Stimulated activated naive CD8-positive, alpha-beta T cell treated with anti-CD3 and anti-CD28 coated beads, Interleukin-15, Interleukin-2, amounts not matched to agents 100 ng/mL and 50 ng/mL, for 24 hours (primary cell): ENCODE results near the gene PDE1A.

Source experiments
- H3K27ac Mint-ChIP-seq: one replicate; pipeline ENCODE4 v1.8.0; 2021; ENCODE audit warnings: mild to moderate bottlenecking, mixed read lengths
- H3K27me3 Mint-ChIP-seq: one replicate; pipeline ENCODE4 v1.8.0; 2021; ENCODE audit warnings: mixed read lengths
- H3K36me3 Mint-ChIP-seq: one replicate; pipeline ENCODE4 v1.8.0; 2021; ENCODE audit warnings: low read depth, mixed read lengths
- H3K4me1 Mint-ChIP-seq: one replicate; pipeline ENCODE4 v1.8.0; 2021; ENCODE audit warnings: low read depth, mixed read lengths
- H3K4me3 Mint-ChIP-seq: one replicate; pipeline ENCODE4 v1.8.0; 2021; ENCODE audit warnings: mild to moderate bottlenecking, mixed read lengths
- H3K9me3 Mint-ChIP-seq: one replicate; pipeline ENCODE4 v1.8.0; 2021; ENCODE audit warnings: mixed read lengths

PDE1A gene

GRCh38 chr2:182426918-182427240 is at the start of gene PDE1A:
PDE1A (minus strand) TSS chr2:182427036.
- no peaks in the 10 kb centered on the region for H3K4me1 Mint-ChIP-seq
- H3K9me3 Mint-ChIP-seq, result peaks cover 8% of the 10 kb centered on the region
- H3K27me3 Mint-ChIP-seq, result no peaks in the 10 kb centered on the region
- no peak within 1 kb of the TSS for H3K27ac Mint-ChIP-seq
- H3K36me3 Mint-ChIP-seq, result no peaks in the 10 kb centered on the region
- no peak within 1 kb of the TSS for H3K4me3 Mint-ChIP-seq

- Mint-ChIP-seq H3K9me3 (peaks cover 13% of the 10 kb centered on the region), H3K27me3 (no peaks in the 10 kb centered on the region), H3K36me3 (no peaks in the 10 kb centered on the region), H3K4me3 (no peak overlapping the region), H3K4me1 (no peaks in the 10 kb centered on the region), H3K27ac (no peak overlapping the region)
Measured at GRCh38 chr2:182473635-182474034, 46.8 kb upstream of the PDE1A start.

GRCh38 chr2:182463760-182464159 is 36.9 kb upstream of the PDE1A start:
- Mint-ChIP-seq H3K27me3 (no peaks in the 10 kb centered on the region), H3K4me1 (no peaks in the 10 kb centered on the region), H3K9me3 (no peaks in the 10 kb centered on the region), H3K4me3 (no peak overlapping the region), H3K27ac (no peak overlapping the region), H3K36me3 (no peaks in the 10 kb centered on the region)

GRCh38 chr2:182456784-182457183 is 29.9 kb upstream of the PDE1A start:
- Mint-ChIP-seq H3K36me3 (no peaks in the 10 kb centered on the region), H3K9me3 (peaks cover 1% of the 10 kb centered on the region), H3K27ac (no peak overlapping the region), H3K4me3 (no peak overlapping the region), H3K27me3 (no peaks in the 10 kb centered on the region), H3K4me1 (no peaks in the 10 kb centered on the region)

DNA sequence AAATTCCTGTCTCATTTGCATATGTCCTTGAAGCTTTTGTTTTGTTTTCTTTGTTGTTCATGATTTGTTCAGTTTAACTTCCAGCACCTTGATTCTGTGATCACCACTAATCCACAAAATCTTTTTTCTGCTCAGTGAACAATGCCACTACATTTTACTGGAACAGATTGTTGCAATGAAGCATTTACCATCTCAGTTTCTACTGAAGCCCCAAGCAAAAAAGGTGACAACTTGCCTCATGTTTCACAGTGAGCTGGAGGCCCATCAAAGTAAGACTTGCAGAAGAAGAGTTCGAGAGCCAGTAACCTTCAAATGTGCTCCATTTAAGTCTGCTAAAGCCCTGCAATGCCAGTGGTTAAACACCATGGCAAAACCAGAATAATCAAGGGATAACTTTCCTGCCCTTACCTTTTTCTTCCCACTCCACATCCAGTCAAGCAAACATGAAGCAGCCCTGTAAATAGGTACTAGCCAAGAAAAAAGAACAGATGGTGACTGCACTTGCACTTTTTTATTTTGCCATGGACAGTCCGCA is 25.7 kb upstream of the PDE1A start:
- H3K36me3 Mint-ChIP-seq, result no peaks in the 10 kb centered on the region
- H3K27me3 Mint-ChIP-seq, result no peaks in the 10 kb centered on the region
- H3K4me3 Mint-ChIP-seq, result no peak overlapping the region
- no peak overlapping the region for H3K27ac Mint-ChIP-seq
- H3K4me1 Mint-ChIP-seq, result no peaks in the 10 kb centered on the region
- peaks cover 3% of the 10 kb centered on the region for H3K9me3 Mint-ChIP-seq

GRCh38 chr2:182448371-182448770 is 21.5 kb upstream of the PDE1A start:
- no peaks in the 10 kb centered on the region for H3K36me3 Mint-ChIP-seq
- H3K4me1 Mint-ChIP-seq, result no peaks in the 10 kb centered on the region
- H3K9me3 Mint-ChIP-seq, result peaks cover 3% of the 10 kb centered on the region
- no peak overlapping the region for H3K27ac Mint-ChIP-seq
- H3K27me3 Mint-ChIP-seq, result no peaks in the 10 kb centered on the region
- no peak overlapping the region for H3K4me3 Mint-ChIP-seq

GRCh38 chr2:182447863-182448262 is 21.0 kb upstream of the PDE1A start:
- Mint-ChIP-seq H3K27me3 (no peaks in the 10 kb centered on the region), H3K9me3 (peaks cover 3% of the 10 kb centered on the region), H3K4me3 (no peak overlapping the region), H3K36me3 (no peaks in the 10 kb centered on the region), H3K27ac (no peak overlapping the region), H3K4me1 (no peaks in the 10 kb centered on the region)

DNA sequence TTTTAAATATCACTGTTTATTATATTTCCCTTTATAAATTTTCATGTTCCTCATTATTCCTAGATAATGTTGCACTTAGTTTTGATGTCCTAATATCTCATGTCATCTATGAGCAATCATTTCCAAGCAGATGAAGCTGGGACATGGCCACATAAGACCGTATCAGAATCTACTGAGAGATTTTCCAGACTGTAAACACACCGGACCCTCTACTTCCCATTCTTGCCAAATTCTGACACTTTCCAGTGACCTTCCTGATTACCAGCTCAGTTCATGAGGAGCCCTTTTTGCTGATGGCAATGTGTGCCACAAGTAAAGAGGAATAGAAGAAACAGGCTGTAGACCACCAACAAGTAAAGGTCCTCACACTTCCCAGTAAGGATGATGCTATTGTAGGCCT is 20.3 kb upstream of the PDE1A start:
- Mint-ChIP-seq H3K27me3 (no peaks in the 10 kb centered on the region), H3K27ac (no peak overlapping the region), H3K4me1 (no peaks in the 10 kb centered on the region), H3K9me3 (peaks cover 3% of the 10 kb centered on the region), H3K36me3 (no peaks in the 10 kb centered on the region), H3K4me3 (no peak overlapping the region)

- Mint-ChIP-seq H3K9me3 (no peaks in the 10 kb centered on the region), H3K27ac (no peak overlapping the region), H3K4me3 (no peak overlapping the region), H3K36me3 (no peaks in the 10 kb centered on the region), H3K4me1 (no peaks in the 10 kb centered on the region), H3K27me3 (no peaks in the 10 kb centered on the region)
Measured at GRCh38 chr2:182446087-182446486, 19.3 kb upstream of the PDE1A start.

DNA sequence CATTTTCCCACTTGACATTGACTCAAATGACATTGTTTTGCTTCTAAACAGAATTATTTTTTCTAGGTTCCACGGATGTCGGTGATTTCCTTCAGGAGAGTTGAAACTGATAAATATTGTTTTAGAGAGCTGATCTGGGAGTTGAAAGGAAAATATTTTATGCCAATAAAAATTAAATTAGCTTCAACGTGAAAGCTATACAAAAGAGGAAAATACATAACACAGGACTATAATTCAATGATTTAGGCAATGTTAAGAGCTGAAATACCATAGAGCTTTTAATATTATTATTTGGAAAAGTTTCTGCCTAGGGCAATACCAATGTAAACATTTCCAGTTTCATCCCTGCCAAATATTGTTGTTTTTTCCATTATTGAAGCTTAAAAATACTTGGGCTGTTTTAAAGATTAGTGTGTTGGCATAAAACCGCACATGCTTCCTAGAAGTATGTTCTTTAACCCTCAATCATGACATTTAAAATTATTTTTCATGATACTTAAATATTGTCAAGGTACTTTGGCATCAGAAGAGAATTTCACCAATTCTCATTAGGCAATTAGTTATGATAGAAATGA is 18.6 kb upstream of the PDE1A start:
- H3K27me3 Mint-ChIP-seq, result no peaks in the 10 kb centered on the region
- no peaks in the 10 kb centered on the region for H3K4me1 Mint-ChIP-seq
- no peaks in the 10 kb centered on the region for H3K36me3 Mint-ChIP-seq
- H3K4me3 Mint-ChIP-seq, result no peak overlapping the region
- no peaks in the 10 kb centered on the region for H3K9me3 Mint-ChIP-seq
- H3K27ac Mint-ChIP-seq, result no peak overlapping the region

DNA sequence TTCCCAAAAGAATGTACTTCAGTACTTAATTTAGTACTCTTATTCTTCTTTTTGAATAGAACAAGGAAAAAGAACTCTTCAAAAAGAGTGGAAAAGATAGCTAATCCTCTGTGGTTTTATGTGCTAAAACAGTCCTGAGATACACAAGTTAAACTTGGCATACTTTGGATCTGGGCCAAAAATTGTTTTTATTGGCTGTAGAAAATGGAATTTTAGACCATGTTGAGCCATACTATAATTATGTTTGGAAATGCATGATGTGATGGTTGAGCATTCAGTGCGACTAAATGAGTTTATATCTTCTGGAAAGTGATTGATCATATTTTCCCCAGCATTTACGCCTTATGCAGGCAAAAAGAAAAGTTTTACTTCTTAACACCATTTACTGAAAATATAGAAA is 18.0 kb upstream of the PDE1A start:
- Mint-ChIP-seq H3K27me3 (no peaks in the 10 kb centered on the region), H3K27ac (no peak overlapping the region), H3K36me3 (no peaks in the 10 kb centered on the region), H3K4me1 (no peaks in the 10 kb centered on the region), H3K4me3 (no peak overlapping the region), H3K9me3 (no peaks in the 10 kb centered on the region)

DNA sequence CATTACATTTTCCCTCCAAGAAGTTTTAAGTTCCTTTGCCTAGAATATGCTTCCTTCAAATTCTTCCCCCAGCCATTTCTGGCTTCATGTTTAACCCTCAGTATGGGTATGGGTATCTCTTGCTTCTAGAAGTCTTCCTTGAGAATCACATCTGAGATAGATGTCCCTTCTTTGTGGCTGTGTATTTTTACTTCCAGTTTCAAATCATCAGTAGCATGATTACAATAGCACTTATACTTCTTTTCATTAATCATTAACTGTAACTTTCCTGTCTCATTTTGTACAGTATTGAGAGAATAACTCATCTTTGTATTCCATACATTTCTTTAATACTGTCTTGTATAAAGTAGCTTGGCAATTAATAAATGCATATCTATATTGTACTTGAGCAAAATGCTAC is 17.3 kb upstream of the PDE1A start:
- no peaks in the 10 kb centered on the region for H3K27me3 Mint-ChIP-seq
- peaks cover under 1% of the 10 kb centered on the region for H3K9me3 Mint-ChIP-seq
- H3K4me1 Mint-ChIP-seq, result no peaks in the 10 kb centered on the region
- H3K4me3 Mint-ChIP-seq, result no peak overlapping the region
- H3K36me3 Mint-ChIP-seq, result no peaks in the 10 kb centered on the region
- H3K27ac Mint-ChIP-seq, result no peak overlapping the region

GRCh38 chr2:182436252-182436651 is 9.4 kb upstream of the PDE1A start:
- Mint-ChIP-seq H3K4me1 (no peaks in the 10 kb centered on the region), H3K9me3 (peaks cover 8% of the 10 kb centered on the region), H3K27me3 (no peaks in the 10 kb centered on the region), H3K4me3 (no peak overlapping the region), H3K27ac (no peak overlapping the region), H3K36me3 (no peaks in the 10 kb centered on the region)

DNA sequence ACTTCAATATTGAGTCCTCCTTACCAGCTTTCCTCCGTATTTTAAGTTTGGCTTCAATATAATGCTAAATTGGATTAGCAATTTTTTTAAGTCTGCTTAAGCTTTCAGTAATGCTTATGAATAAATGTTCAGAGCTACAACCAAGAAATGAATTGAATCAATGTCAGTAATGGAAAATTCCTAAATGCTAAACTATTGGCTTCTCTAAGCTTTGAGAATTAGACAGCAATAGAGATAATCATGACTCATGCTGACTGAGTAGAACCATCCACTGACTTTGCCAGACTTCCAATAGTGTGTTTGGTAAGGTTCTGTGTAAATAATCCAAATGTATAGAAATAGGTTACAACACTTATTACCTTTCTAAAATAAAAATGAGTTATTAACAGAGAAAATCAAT is 8.9 kb upstream of the PDE1A start:
- Mint-ChIP-seq H3K4me1 (no peaks in the 10 kb centered on the region), H3K36me3 (no peaks in the 10 kb centered on the region), H3K9me3 (peaks cover 12% of the 10 kb centered on the region), H3K4me3 (no peak overlapping the region), H3K27me3 (no peaks in the 10 kb centered on the region), H3K27ac (no peak overlapping the region)

DNA sequence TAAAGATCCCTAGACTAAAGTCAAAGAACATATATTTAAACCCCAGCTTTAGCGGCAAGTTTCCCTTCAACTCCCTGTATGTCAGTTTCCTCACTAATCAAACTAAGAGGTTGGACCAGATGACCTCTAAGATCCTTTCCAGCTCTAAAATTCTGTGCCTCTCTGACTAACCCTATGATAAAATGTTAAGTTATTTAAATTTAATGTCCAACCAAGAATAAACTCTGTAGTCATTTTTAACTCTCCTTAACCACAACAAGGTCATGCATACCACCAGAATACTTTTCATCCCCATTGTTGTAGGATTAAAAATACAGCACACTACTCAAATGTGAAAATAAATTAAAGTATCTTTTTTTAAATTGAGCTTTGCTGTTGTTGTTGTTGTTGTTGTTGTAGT is 5.2 kb upstream of the PDE1A start:
- H3K4me3 Mint-ChIP-seq, result no peak overlapping the region
- H3K27me3 Mint-ChIP-seq, result no peaks in the 10 kb centered on the region
- peaks cover 12% of the 10 kb centered on the region for H3K9me3 Mint-ChIP-seq
- H3K27ac Mint-ChIP-seq, result no peak overlapping the region
- H3K4me1 Mint-ChIP-seq, result no peaks in the 10 kb centered on the region
- H3K36me3 Mint-ChIP-seq, result no peaks in the 10 kb centered on the region

- Mint-ChIP-seq H3K27ac (no peak overlapping the region), H3K4me1 (no peaks in the 10 kb centered on the region), H3K36me3 (no peaks in the 10 kb centered on the region), H3K4me3 (no peak overlapping the region), H3K27me3 (no peaks in the 10 kb centered on the region), H3K9me3 (peaks cover 8% of the 10 kb centered on the region)
Measured at GRCh38 chr2:182428476-182428875, 1.6 kb upstream of the PDE1A start.
